Measurements from ENCODE around the gene SF3B4. TPM values are rescaled to one million over a fixed set of nuclear protein-coding genes. Genes with fewer than 3 reads are reported as not detected.

The SF3B4 gene
- total and polyA plus RNA-seq, 2 of the 13 experiments (the other 11 are each of a cell fraction or from before 2014, with no cell fraction given), result 13.8 to 14.8 TPM

DNA sequence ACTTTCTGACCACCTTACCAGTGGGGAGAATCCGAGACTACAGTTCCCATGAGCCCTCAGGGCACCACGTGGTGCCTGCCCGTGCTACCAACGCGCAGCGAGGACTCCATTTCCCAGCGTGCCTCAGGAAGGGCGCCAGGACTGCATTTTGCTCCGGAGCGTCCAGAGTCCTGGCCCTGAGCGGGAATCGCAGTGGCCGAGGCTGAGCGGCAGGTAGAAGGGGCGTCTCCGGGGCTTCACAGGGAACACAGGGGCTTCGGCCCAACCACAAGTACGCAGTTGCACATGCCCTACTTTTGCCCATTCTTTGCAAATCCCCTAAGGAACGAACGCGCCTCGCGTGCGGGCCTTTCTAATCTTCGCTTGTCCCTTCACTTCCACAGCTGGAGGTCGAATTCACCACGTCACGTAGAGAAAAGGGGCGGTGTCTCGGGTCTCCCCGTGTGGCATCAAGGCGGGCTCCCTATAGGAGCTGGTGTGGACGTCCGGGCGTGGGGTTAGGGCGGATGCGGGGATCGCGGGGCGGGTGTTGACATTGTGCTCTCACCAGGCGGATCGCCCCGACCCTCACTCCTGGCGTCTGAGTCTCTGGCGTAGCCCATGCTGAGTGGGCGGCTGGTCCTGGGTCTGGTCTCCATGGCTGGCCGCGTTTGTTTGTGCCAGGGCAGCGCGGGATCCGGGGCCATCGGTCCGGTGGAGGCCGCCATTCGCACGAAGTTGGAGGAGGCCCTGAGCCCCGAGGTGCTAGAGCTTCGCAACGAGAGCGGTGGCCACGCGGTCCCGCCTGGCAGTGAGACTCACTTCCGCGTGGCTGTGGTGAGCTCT lies 27.9 kb downstream of the SF3B4 start, which contains the start of gene BOLA1 (continued):
- TF ChIP-seq, protein P1, sequence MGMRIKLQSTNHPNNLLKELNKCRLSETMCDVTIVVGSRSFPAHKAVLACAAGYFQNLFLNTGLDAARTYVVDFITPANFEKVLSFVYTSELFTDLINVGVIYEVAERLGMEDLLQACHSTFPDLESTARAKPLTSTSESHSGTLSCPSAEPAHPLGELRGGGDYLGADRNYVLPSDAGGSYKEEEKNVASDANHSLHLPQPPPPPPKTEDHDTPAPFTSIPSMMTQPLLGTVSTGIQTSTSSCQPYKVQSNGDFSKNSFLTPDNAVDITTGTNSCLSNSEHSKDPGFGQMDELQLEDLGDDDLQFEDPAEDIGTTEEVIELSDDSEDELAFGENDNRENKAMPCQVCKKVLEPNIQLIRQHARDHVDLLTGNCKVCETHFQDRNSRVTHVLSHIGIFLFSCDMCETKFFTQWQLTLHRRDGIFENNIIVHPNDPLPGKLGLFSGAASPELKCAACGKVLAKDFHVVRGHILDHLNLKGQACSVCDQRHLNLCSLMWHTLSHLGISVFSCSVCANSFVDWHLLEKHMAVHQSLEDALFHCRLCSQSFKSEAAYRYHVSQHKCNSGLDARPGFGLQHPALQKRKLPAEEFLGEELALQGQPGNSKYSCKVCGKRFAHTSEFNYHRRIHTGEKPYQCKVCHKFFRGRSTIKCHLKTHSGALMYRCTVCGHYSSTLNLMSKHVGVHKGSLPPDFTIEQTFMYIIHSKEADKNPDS (CRISPR knock-in tag; IDR thresholded peaks at IDR 0.05), result no peak
- peak; percentile 80 for TF ChIP-seq GATAD1 (CRISPR knock-in tag; IDR thresholded peaks at IDR 0.05)
- TF ChIP-seq GLI4 (CRISPR knock-in tag; IDR thresholded peaks at IDR 0.05; ENCODE audit: borderline replicate concordance), result no peak
- no peak for TF ChIP-seq KLF12 (CRISPR knock-in tag; IDR thresholded peaks at IDR 0.05; ENCODE audit: borderline replicate concordance)
- TF ChIP-seq ZNF687 (CRISPR knock-in tag; IDR thresholded peaks at IDR 0.05), result peak; percentile 86
- no peak for TF ChIP-seq ZNF557 (CRISPR knock-in tag; IDR thresholded peaks at IDR 0.05)
- peak; percentile 46; the same call in 1 of the 2 replicates for TF ChIP-seq ZNF788 (CRISPR knock-in tag; IDR thresholded peaks at IDR 0.05; ENCODE audit: borderline replicate concordance)
- peak; percentile 91 for TF ChIP-seq NR2C2 (CRISPR knock-in tag; IDR thresholded peaks at IDR 0.05; ENCODE audit: borderline replicate concordance)
- TF ChIP-seq SP140L (CRISPR knock-in tag; IDR thresholded peaks at IDR 0.05; ENCODE audit: borderline replicate concordance), result no peak
- no peak for TF ChIP-seq RFX3 (CRISPR knock-in tag; IDR thresholded peaks at IDR 0.05)
- TF ChIP-seq HNRNPL (IDR thresholded peaks at IDR 0.05; ENCODE audit: low read depth, low read length), result no peak
- TF ChIP-seq FOXK1 (CRISPR knock-in tag; IDR thresholded peaks at IDR 0.05; ENCODE audit: borderline replicate concordance, low read depth), result peak; percentile 70; the same call in 1 of the 2 replicates
- TF ChIP-seq ZBTB10 (CRISPR knock-in tag; IDR thresholded peaks at IDR 0.05; ENCODE audit: borderline replicate concordance), result no peak
- no peak for TF ChIP-seq ZNF256 (CRISPR knock-in tag; conservative IDR thresholded peaks at IDR 0.05)
- TF ChIP-seq NR2F2 (IDR thresholded peaks at IDR 0.05; ENCODE audit: borderline replicate concordance, low read depth), result no peak
- TF ChIP-seq ZNF567 (CRISPR knock-in tag; IDR thresholded peaks at IDR 0.05; ENCODE audit: borderline replicate concordance), result no peak
- TF ChIP-seq POLR2AphosphoS5 (IDR thresholded peaks at IDR 0.05; ENCODE audit: low read depth, low read length), result peak; percentile 79
- TF ChIP-seq HNF4A (CRISPR knock-in tag; IDR thresholded peaks at IDR 0.05), result peak; percentile 74
- no peak for TF ChIP-seq ZNF296 (CRISPR knock-in tag; conservative IDR thresholded peaks at IDR 0.05)
- TF ChIP-seq NR2F1 (CRISPR knock-in tag; IDR thresholded peaks at IDR 0.05), result no peak

Data from HepG2 (cell line).